Measurements from ENCODE around the gene EPC2.

GRCh38 chr2:148719941-148720436, 75.4 kb downstream of the EPC2 start:
- TF ChIP-seq, protein P1, sequence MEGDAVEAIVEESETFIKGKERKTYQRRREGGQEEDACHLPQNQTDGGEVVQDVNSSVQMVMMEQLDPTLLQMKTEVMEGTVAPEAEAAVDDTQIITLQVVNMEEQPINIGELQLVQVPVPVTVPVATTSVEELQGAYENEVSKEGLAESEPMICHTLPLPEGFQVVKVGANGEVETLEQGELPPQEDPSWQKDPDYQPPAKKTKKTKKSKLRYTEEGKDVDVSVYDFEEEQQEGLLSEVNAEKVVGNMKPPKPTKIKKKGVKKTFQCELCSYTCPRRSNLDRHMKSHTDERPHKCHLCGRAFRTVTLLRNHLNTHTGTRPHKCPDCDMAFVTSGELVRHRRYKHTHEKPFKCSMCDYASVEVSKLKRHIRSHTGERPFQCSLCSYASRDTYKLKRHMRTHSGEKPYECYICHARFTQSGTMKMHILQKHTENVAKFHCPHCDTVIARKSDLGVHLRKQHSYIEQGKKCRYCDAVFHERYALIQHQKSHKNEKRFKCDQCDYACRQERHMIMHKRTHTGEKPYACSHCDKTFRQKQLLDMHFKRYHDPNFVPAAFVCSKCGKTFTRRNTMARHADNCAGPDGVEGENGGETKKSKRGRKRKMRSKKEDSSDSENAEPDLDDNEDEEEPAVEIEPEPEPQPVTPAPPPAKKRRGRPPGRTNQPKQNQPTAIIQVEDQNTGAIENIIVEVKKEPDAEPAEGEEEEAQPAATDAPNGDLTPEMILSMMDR (conservative IDR thresholded peaks at IDR 0.05): no peak
- TF ChIP-seq ZFX (IDR thresholded peaks at IDR 0.05): no peak

All from C4-2B (cell line).